Erythroblast (primary cell): Measurements from ENCODE around the gene METTL9.

Experiments used
- GATA1 ChIP-seq: IDR thresholded peaks from 2 replicates; pipeline ENCODE4 v1.6.1; 2011; ENCODE audit warnings: low read depth, mild to moderate bottlenecking, control low read depth, low read length, moderate library complexity
- POLR2A ChIP-seq: IDR thresholded peaks from 2 replicates; pipeline ENCODE4 v1.6.1; 2011; ENCODE audit warnings: mild to moderate bottlenecking, low read length

DNA sequence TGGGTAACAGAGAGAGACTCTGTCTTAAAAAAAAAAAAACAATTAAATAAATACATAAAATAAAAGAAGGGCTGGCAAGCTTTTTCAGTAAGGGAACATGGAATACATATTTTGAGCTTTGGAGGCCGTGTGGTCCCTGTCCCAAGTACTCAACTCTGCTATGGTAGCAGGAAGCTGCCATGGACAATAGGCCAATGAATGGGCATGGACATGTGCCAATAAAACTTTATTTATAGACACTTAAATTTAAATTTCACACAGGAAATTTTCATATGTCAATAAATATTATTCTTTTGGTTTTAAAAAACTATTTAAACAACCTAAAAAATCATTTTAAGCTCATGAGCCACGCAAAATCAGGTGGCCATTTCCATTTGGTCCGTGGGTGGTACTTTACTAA is 68.2 kb downstream of the METTL9 start:
- TF ChIP-seq POLR2A (no peak), GATA1 (no peak)
